ENCODE results near the gene LGR6.

Gene LGR6

GRCh38 chr1:202268817-202269216 lies 75.2 kb downstream of the LGR6 start:
- DNase-seq (ENCODE audit: low read depth) = no peak

DNA sequence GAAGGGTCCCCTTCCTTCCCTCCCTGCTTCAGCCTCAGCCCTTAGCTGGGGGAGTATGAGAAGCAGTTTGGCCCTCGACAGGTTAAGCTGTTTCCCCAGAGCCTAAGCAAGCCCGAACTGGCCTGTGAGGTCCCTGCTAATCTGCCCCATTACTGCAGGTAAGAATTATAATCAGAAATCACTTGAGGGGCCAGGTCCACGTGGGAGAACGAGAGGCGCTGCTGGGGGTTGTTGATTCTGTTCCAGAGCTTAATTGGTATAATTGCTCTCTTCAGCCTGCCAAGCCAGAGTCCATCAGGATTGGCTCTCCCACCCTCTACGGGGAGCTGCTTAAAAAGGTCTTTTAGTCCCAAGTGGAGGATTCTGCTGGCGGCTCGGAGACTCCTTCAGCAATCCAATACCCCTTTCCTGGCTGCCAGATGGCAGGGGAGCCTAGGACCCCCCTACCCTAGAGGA lies 77.3 kb downstream of the LGR6 start:
- no peak for DNase-seq (ENCODE audit: low read depth)

- no peak for DNase-seq (ENCODE audit: low read depth)
These were observed 78.7 kb downstream of the LGR6 start for GRCh38 chr1:202272103-202272845.

- DNase-seq (ENCODE audit: low read depth) = no peak
These were observed 81.0 kb downstream of the LGR6 start for GRCh38 chr1:202274611-202275010.

GRCh38 chr1:202275061-202275770 lies 81.6 kb downstream of the LGR6 start:
- no peak for DNase-seq (ENCODE audit: low read depth)

DNA sequence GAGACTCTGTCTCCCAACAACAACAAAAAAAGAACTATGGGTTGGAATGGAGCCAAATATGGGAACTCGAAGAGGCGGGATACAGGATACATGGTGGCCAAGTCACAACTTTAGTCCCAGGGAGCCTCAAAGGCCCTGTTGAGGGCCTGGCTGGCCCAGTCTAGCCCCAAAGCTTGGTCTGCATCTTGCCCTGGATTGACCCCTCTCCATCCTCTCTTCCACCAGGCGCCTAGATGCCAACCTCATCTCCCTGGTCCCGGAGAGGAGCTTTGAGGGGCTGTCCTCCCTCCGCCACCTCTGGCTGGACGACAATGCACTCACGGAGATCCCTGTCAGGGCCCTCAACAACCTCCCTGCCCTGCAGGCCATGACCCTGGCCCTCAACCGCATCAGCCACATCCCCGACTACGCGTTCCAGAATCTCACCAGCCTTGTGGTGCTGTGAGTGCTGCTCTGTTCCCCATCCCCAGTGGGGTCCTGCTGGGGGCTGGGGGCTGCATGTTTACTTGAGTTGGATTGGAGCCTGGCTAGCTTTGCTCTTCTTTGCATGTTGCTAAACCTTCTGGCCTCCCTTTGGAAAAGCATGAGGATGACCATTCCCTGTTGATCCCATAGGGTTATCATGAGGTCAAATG lies 82.6 kb downstream of the LGR6 start:
- DNase-seq (ENCODE audit: low read depth) = no peak

GRCh38 chr1:202276920-202277319 lies 83.3 kb downstream of the LGR6 start:
- no peak for DNase-seq (ENCODE audit: low read depth)

GRCh38 chr1:202278751-202279150 lies 85.2 kb downstream of the LGR6 start:
- DNase-seq (ENCODE audit: low read depth) = no peak

DNA sequence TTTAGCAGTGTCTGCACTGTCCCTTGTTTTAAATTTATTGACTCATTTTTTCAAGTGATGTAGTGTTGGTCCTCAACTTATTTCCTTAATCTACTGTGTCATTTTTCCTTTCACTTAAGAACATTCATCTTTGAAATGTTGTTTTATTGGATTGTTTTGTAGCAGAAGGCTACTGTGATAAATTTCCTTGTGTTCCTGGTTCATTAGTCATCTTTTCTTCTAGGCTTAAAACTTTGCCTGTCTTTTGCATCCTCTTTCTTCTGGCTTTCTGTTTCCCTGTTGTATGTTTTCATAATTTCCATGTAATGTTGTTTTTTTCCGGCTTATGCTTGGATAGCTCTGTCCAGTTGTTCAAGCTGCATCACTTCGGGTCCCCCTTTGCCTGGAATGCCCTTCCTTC lies 86.2 kb downstream of the LGR6 start:
- no peak for DNase-seq (ENCODE audit: low read depth)

- DNase-seq (ENCODE audit: low read depth) = no peak
These were observed 87.0 kb downstream of the LGR6 start for GRCh38 chr1:202280595-202280994.

DNA sequence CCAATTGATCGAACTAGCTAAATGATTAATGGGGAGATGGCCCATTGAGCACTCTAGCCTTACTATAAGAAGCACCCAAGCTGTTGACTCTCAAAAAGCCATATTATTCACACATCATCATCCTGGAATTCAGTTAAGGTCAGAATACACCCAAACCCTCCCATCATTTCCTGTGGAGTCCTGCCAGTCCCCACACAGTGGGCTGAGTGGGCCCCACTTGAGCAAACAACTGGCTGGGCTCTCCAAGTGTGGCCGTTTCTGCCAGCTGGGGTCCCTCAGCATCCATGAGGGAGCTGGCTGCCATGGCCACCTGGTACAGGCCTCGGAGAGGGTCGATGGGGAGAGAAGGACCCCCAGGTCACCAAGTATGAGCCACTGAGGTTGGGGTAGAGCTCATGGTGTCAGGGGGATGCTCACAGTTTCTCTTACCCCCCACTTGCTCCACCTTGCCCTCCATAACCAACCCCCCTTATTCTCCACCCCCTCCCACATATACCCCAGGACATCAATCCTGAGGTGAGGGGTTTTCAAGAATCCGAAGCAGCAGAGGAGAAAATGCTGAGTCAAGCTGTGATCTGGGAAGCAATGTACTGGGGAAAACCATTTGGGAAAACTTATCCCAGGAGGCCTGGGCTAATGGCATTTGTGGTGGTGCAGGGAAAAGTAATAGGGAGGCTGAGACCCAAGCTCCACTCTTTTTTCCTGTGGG lies 87.9 kb downstream of the LGR6 start:
- no peak for DNase-seq (ENCODE audit: low read depth)

GRCh38 chr1:202282025-202282371 lies 88.4 kb downstream of the LGR6 start:
- DNase-seq (ENCODE audit: low read depth) = no peak

GRCh38 chr1:202282596-202283283 lies 89.1 kb downstream of the LGR6 start:
- DNase-seq (ENCODE audit: low read depth) = no peak

GRCh38 chr1:202283379-202283844 lies 89.8 kb downstream of the LGR6 start:
- no peak for DNase-seq (ENCODE audit: low read depth)

GRCh38 chr1:202283991-202284390 lies 90.4 kb downstream of the LGR6 start:
- DNase-seq (ENCODE audit: low read depth) = no peak

- DNase-seq (ENCODE audit: low read depth) = no peak
These were observed 92.3 kb downstream of the LGR6 start for GRCh38 chr1:202285908-202286307.

GRCh38 chr1:202286622-202287097 lies 93.1 kb downstream of the LGR6 start:
- DNase-seq (ENCODE audit: low read depth) = no peak

- no peak for DNase-seq (ENCODE audit: low read depth)
These were observed 93.6 kb downstream of the LGR6 start for GRCh38 chr1:202287196-202287595.

DNA sequence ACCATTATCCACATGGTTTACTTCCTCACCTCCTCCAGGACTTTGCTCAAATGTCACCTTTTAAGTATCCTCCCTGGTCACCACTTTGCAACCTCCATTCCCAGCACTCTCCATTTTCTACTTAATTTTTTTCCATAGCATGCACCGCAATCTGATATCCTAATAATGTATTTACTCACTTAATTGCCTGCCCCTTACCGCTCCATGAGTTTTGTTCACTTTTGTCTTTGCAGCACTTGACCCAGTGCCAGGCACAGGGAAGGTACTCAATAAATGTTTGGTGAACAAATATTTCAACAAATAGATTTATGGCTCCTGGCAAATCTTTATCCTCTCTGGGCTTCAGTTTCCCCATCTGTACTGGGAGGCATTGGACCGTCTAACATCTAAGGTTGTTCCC lies 94.6 kb downstream of the LGR6 start:
- no peak for DNase-seq (ENCODE audit: low read depth)

- DNase-seq (ENCODE audit: low read depth) = no peak
These were observed 95.4 kb downstream of the LGR6 start for GRCh38 chr1:202289009-202289408.

DNA sequence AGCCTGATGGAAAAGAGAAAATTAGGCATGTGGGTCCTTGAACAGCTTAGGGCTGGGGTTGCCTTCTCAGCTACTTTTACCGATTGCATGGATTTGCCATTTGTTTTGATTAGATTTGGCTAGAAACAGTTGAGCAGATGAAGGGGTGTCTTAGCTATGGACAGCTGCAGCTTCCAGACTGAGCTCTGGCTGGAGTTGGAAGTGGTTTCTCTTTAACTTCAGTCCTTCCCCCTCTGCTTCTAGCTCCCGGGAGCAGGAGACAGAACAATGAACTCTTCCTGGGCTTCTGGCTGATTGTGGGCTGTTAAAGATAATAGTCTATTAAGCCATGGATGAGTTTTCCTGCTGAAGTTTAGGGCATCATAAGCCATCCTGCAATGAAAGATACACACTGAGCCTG lies 97.4 kb downstream of the LGR6 start:
- DNase-seq (ENCODE audit: low read depth) = no peak
